Measurements from ENCODE around the gene IRF3.

The IRF3 gene

DNA sequence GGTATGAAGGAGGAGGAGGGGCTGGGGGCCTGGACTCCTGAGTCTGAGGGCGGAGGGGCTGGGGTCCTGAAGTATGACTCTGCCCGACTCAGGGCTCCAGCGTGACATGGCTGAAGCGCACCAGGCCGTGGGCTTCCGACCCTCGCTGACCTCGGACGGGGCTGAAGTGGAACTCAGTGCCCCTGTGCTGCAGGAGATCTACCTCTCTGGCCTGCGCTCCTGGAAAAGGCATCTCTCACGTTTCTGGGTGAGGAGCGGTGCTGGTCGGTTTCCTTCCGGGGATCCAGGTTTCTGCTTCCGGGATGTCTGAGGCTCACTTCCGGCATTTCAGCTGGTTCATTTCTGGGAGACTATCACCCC lies 26.5 kb upstream of the IRF3 start:
- TF ChIP-seq, protein P1, sequence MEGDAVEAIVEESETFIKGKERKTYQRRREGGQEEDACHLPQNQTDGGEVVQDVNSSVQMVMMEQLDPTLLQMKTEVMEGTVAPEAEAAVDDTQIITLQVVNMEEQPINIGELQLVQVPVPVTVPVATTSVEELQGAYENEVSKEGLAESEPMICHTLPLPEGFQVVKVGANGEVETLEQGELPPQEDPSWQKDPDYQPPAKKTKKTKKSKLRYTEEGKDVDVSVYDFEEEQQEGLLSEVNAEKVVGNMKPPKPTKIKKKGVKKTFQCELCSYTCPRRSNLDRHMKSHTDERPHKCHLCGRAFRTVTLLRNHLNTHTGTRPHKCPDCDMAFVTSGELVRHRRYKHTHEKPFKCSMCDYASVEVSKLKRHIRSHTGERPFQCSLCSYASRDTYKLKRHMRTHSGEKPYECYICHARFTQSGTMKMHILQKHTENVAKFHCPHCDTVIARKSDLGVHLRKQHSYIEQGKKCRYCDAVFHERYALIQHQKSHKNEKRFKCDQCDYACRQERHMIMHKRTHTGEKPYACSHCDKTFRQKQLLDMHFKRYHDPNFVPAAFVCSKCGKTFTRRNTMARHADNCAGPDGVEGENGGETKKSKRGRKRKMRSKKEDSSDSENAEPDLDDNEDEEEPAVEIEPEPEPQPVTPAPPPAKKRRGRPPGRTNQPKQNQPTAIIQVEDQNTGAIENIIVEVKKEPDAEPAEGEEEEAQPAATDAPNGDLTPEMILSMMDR (conservative IDR thresholded peaks at IDR 0.05; ENCODE audit: low read depth), result no peak
- no peak for DNase-seq (ENCODE audit: low spot score)
- ChIA-PET CTCF (no interaction called here), POLR2A (ENCODE audit: low non-redundant PET) (no interaction called here)
- no peak overlapping the region for H3K27ac ChIP-seq

DNA sequence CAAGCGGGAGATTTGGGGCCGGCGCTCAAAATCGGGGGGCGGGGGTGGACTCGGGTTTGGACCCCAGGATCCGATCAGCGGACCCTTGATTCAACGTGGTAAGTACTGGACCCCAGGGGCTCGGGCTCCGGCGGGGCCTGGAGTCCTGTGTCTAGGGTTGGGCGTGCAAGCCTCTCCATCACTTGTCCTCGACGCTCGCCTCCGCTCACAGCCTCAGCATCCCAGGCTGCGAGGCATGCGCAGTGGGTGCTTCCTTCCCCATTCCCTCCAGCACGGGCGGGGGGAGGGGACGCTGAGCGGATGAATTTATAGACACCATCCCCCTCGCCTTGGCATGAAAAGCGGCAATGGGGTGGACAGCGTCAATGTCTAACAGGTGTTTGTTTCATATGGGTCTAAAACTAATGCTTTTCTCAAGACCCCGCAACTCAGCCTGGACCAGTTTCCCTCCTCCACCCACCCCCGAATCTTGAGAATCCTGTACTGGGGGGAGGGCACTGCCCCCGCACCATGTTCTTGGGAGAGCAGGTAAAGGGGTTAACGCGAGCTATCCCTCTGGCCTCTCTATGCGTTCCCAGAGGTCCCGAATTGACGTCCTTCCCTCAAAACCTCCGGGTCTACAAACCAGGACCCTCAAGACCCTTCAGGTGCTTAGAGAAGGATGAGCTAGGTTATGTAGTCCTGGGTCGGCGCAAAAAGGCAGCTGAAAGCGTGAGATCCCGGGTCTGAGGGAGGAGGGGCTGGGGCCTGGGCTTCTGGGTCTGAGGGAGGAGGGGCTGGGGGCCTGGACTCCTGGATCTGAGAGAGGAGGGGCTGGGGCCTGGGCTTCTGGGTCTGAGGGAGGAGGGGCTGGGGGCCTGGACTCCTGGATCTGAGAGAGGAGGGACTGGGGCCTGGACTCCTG lies 25.8 kb upstream of the IRF3 start:
- POLR2A ChIA-PET (ENCODE audit: low non-redundant PET), result no interaction called here
- H3K27ac ChIP-seq, result no peak overlapping the region
- no peak for DNase-seq (ENCODE audit: low spot score)
- TF ChIP-seq, protein P1 (conservative IDR thresholded peaks at IDR 0.05; ENCODE audit: low read depth), result no peak
- CTCF ChIA-PET, result interaction anchor here (0.6 kb wide), 1 partner anchor 159 kb away, joined by 5 read pairs; no protein-coding TSS in a partner anchor

GRCh38 chr19:49690656-49691242 lies 25.1 kb upstream of the IRF3 start, which contains the start of gene CPT1C:
TSS of gene CPT1C (plus strand) at chr19:49691116. CDS start at chr19:49692253, 1,137 bp downstream.
- TF ChIP-seq, protein P1 (conservative IDR thresholded peaks at IDR 0.05; ENCODE audit: low read depth), result no peak

GRCh38 chr19:49690079-49690655 lies 24.5 kb upstream of the IRF3 start:
- DNase-seq (ENCODE audit: low spot score), result no peak
- TF ChIP-seq, protein P1 (conservative IDR thresholded peaks at IDR 0.05; ENCODE audit: low read depth), result peak; percentile 14; the same call in 1 of the 2 replicates
- H3K27ac ChIP-seq, result no peak overlapping the region
- ChIA-PET POLR2A (ENCODE audit: low non-redundant PET) (no interaction called here), CTCF (interaction anchor here (0.5 to 1.3 kb wide), 4 partner anchors 9 to 244 kb away, joined by 3 to 5 read pairs (median 4); no protein-coding TSS in a partner anchor)

More at GRCh38 chr19:49690656-49691242, 25.1 kb upstream of the IRF3 start, which contains the start of gene CPT1C:
- CTCF ChIA-PET, result interaction anchor here (0.6 to 0.7 kb wide), 2 partner anchors 160 to 245 kb away, joined by 3 to 5 read pairs; no protein-coding TSS in a partner anchor
- H3K27ac ChIP-seq, result no peak within 1 kb of the TSS
- DNase-seq (ENCODE audit: low spot score), result peak; percentile 69
- POLR2A ChIA-PET (ENCODE audit: low non-redundant PET), result no interaction called here

GRCh38 chr19:49689133-49690078 lies 23.7 kb upstream of the IRF3 start, which contains the start of gene ADM5:
TSS of gene ADM5 (plus strand) at chr19:49689594. CDS start at chr19:49689838, 244 bp downstream.
- H3K27ac ChIP-seq, result peak within 1 kb of the TSS; percentile 34; the same call in 1 of the 2 replicates
- no peak for DNase-seq (ENCODE audit: low spot score)
- ChIA-PET CTCF (interaction anchor here (0.5 to 1.3 kb wide), 3 partner anchors 8 to 119 kb away, joined by 3 to 5 read pairs (median 5); no protein-coding TSS in a partner anchor), POLR2A (ENCODE audit: low non-redundant PET) (no interaction called here)
- TF ChIP-seq, protein P1 (conservative IDR thresholded peaks at IDR 0.05; ENCODE audit: low read depth), result peak; percentile 43

All from RWPE1 (cell line).